ENCODE results near the gene ABLIM2.

ABLIM2 gene

DNA sequence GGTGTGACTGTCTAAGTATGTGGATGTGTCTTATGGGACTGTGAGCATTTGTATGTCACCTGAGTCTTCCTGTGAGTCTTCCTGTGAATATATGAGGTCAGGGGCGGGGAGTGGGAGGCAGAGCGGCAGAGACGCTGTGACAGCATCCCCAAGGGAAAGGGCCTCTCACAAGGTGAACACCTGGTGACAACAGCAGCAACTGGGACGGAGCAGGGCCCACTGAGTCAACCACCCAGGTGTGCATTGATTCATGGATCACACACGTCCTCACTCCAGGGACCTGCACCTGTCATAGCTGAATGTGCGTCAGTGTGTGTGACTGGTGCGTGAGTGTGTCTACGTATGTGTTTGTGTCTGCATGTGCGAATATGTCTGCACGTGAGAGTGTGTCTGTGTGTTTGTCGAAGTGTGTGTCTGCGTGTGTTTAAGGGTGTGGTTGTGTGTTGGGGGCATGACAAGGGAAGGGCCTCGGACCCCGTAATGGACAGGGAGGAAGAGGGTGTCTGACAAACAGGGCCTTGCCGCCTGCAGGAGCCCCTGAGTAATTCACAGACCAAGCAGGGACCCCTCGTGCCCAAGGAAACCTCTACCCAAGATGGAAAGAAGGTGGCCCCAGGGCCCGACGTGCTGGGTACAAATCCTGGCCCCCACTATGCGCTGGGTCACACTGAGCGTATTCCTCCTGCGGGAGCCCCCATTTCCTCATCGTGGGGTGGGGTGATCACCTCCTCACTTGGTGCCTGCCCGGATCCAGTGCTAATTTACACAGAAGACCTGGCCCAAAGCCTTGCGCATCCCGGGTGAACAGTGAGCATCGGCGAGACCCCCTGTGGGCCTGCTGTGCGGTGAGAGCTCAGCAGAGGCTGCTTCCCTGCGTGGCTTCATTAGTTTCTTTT is 76.7 kb downstream of the ABLIM2 start:
- peak; percentile 18 for DNase-seq

DNA sequence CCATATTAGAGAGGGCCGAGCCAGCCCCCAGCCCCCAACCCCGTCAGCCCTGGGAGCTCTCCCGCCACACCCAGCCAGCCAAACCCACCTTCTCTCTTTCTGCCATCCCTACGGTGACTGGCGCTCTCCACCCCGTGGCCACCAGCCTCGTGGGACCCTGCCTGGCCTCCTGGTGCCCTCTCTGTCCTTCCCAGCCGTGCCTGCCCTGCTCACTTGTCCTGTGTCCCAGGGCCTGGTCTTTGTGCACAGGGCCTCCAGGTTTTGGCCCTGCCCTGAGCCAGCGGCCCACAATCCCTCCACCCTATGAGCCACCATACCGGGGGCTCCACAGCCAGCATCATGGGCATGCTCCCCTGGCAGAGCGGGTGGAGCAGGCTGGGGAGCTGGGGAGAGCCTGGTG is 77.4 kb downstream of the ABLIM2 start:
- peak; percentile 16 for DNase-seq

DNA sequence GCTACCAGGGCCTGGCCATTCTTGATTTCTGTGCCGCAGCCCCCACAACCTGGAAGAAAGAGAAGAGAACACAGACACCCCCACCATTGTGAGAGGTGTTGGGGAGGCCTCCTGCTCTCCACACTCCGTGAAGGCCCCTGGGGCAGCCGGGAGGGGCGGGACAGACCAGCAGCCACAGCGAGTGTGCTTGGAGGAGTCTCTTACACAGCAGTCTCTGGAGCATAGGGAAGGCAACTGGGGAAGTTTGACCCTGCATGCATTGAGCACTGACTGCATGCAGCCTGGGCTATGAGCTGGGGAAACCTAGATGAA is 77.9 kb downstream of the ABLIM2 start:
- no peak for DNase-seq

DNA sequence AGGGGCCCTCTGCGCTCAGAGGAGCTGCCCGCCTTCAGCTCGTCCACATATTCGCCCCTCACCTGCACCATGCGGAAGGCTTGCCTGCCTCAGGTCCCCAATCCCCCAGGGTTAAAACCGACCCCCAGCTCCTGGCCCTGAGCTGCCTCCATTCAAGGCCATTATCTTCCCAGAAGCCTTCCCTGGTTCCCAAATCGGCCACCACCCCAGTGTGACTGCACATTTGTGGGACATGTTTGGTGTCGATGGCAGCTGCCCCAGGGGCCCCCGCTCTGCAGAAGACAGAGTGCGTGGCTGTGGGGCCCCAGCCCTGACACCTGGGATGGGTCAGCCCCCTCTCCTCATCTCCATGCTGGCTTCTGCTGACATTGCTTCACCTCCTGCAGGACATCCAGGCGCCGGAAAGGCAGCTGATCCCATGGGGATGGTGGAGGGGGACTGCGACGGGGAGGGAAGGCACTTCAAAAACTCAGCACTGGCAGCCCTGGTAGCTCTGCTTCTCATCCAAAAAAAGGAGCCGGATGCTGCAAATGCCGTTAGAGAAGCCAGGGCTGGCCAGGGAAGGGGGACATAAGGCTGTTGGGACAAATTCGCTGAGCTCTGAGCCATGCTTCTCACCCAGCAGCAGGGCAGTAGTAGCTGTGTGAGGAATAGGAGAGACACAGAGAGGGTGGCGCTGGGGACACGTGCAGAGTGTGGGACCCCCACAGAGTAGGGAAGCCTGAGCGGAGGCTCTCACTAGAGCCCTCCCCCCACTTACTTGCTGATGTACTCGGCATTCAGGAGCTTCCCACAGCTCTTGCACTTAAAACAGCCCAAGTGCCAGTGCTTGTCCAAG is 78.5 kb downstream of the ABLIM2 start:
- peak; percentile 29 for DNase-seq

DNA sequence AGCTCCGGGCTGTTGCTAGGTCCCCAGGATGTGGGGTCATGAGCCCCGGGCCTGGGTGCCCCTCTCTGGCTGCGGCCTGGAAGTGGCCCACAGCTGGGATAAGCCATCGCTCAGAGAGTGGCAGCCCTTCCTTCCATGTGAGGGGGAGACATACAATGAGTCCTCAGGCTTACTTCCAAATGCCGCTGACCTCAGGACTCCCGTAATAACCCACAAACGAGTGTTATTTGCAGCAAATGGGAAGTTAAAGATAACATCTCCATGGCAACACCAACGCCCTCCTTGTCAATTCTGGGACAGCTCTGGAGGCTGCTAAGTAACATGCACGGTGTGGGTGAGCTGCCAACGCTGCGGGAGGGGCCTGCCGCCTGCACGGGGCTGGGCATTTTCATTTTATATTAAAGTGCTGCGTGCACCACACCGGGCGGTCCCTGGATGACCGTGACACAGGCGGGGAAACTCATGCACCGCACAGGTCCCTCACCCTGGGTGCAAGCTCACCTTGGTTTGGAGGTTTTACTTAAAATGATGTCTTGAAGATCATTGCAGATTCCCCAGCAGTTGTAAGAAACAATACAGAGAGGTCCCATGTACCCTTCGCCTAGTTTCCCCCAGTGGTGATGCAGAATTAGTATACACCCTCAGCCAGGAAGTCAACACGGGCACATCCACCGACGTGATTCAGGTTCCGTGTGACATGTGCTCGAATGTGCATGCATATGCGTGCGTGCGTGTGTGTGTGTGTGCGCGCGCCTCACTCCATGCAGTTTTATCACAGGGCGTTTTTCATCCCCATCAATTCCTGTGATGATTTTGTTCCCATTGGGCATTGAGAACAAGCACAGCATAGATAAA is 79.4 kb downstream of the ABLIM2 start:
- peak; percentile 31 for DNase-seq

DNA sequence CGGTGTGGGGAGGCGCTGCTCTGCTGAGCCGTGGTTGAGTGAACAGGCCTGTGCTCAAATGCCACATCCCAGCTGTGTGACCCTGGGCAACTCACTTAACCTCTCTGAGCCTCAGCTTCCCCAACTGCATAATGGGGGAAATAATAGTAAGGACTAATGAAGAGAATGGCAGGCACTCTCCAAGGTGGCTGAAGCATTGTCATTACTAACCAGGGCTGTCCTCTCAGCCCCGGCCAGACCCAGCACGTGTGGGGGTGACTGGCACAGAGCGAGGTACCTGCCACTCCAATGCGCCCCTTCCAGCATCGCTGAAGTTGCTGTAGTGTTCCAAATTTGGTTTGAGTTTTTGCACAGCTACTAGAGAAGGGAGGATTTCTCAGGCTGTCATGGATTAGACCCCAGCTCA is 80.0 kb downstream of the ABLIM2 start:
- peak; percentile 12 for DNase-seq

DNA sequence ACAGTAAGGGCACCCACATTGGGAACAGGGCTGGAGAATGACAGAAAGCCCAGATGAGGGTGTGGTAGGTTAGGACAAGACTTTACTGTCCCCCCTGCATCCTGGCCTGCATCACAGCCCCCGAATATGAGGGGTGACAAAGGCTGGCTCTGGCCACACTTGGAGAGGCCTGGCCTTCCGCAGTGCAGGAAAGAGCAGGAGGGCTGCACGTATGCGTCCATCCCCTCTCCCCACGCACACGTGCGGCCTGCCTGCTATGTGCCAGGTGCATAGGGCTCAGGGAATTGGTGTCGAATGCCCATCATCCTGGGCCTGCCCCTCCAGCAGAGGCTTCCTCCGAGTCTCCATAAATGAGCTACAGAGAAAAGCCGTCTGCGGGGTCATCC is 80.5 kb downstream of the ABLIM2 start:
- DNase-seq, result peak; percentile 16

DNA sequence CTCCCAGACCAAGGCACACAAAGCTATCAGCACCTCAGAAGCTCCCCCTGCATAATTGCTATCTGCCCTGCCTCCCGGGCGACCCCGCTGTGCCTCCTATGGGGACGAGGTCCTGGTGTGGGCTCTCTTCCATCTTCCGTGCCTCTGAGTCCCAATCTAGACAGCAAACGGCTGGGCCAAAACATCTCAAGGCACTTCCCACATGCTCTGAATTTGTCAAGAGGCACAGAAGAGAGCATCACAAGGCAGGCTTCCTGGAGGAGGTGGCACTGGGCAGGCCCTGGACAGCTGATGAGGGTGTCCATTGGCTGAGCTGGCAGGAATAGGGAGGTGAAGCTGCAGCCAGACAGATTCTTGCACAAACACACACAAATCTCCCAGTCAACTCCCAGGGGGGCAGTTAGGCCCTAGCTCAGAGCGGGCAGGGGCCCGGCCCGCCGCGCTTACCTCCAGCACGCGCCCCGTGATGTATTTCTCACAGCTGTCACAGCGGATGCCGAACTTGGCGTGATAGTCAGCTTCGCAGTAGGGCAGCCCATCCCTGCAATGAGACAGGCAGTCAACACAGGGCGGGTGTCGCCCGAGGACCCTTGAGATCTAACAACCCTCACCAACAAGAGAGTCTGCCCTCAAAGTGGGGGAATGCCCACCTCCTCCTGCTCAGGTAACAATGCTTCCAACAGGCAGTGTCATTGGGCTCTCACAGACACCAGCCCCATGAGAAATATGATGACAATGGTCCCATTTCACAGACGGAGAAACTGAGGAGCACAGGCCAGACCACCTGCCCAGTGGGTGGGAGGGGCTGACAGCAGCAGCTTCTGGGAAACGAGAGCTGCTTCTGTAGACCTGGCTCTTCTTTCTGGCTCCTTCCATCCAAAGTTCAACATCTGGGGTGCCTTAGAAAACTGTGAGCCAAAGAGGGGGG is 81.2 kb downstream of the ABLIM2 start:
- DNase-seq, result peak; percentile 17

DNA sequence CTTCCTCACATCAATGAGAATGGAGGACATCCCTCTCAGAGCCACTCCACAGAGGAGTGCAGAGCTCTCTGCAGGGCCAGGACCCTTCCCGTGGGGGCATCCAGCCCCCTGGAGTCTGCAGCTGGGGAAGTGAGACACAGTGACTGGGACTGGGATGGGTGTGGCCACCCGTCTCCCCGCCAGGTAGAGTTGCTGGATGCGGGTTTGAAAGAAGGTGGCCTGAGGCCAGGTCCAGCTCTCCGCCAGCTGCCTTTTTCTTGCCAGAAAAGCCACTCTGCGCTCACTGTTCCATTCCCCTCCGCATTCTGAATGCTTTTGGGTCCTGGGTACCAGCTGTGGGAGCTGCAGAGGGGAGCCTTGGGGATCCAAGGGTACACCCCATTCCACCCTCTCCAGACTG is 82.6 kb downstream of the ABLIM2 start:
- no peak for DNase-seq

DNA sequence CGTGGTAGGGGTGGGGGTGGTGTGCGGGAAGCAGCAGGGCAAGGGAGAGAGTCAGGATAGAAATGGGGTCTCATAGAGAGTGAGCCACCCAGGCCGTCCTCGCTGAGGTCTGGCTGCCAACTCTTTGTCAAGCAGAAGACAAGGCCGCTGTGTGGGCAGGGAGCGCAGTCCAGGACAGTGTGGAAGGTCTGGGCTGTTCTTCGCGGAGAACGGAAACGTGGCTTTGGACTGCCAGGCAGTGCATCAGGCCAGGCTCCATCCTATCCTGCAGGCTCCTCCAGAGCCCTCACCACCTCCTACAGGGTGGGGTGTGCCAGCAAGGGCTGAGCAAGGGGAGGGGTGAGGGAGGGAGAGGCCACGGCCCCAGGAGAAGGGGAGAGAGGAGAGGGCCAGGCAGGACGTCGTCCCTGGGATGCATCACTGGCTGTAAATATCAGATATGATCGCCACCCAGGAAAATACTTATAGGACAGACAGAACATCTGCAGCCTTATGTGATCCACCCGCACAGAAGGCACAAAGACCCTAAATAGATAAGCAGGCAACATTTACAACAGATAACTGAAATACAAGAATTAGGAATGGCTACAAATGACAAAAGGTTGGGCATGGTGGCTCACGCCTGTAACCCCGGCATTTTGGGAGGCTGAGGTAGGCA is 85.3 kb downstream of the ABLIM2 start:
- peak; percentile 11 for DNase-seq

DNA sequence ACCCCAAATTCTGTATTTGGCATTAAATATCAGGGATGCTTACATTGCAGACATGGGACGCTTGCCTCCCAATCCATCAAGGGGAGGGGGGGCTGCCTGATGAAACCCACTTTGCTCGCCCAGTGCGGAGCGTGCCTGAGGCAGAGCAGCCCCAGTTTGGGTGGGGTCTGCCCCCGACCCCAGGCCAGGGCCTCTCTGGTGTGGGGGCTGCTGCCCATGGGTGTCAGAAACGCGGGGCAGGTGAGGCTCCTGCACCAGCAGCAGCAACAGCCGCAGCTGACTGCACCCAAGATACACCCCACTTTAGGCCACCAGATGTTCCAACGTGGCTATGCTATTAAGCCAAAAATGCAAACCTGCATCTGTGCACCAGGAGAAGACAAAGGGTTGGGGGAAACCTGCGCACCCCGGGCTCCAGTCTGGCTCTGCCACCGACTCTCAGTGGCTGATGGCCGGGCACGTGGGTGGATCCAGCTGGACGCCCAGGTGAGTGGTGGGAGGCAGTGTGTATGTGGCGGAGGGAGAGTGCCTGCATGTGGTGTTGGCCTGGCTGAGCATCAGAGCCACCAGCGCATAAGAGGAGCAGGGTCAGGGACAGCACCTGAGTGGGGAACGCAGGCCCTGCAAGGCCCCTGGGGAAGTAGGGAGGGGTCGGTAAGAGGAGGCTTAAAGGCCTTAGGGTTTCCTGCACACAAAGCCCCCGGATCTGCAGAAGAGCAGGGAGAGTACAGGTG is 86.2 kb downstream of the ABLIM2 start:
- no peak for DNase-seq

DNA sequence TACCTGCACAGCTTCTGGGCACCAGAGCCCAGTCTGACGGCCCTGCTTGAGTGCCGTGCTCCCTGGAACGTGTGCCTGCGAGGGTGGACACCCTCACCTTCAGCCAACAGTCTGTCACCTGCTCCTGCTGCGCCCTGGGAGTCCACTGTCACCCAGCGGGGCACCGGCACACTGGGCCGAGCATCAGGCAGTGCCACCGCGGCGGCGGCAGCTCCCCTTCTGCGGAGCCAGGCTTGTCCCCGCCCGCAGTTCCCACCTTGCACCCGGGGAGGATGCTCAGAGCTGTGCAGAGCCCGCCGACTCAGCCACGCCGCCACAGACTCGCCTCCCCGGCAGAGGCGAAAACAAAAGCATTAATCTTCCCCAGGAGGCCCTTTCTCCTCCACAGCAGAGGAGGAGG is 86.8 kb downstream of the ABLIM2 start:
- DNase-seq, result no peak

DNA sequence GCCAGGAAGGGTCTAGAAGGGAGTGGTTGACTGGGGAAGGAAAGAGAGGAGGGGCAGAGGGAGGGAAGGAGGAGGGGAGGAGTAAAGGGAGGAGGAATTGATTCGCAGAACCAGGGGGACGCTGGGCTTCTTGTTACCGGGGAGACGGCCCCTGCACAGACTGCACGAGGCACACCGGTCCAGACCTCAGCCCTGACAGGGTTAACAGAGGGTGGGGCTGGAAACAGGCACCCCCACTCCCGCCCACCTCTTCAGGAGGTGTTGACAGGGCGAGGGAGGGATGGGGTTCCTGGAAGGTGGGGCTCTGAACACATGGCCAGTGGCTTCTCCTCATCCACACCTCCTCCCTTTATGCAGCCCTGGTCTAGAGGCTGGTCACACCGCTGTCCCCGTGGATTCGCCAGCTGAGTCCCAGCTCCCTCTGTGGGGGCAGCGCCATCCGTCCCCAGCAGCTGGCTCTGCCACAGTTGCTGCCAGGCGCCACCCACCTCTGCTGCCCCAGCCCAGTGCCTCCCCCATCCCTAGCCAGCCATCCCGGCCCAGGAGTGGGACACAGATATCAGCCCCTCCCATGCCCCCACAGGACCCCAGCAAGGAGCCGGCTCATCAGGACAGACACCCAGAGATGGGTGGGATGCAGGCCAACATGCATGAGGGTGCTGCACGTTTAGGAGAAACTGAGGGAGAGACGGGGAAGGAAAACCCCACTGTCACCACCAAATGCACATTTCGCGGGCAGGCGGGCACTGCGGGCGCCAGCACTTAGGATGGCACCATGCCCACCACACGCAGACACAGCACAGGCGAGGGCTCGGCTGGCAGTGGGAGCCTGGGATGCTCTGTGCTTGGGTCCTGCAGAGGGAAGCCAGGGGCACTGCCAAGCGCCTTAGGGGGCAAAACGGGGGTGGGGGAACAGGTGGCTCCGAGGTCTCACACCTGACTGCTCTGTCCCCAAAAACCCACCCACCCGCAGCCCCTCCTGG is 87.6 kb downstream of the ABLIM2 start:
- DNase-seq, result no peak

DNA sequence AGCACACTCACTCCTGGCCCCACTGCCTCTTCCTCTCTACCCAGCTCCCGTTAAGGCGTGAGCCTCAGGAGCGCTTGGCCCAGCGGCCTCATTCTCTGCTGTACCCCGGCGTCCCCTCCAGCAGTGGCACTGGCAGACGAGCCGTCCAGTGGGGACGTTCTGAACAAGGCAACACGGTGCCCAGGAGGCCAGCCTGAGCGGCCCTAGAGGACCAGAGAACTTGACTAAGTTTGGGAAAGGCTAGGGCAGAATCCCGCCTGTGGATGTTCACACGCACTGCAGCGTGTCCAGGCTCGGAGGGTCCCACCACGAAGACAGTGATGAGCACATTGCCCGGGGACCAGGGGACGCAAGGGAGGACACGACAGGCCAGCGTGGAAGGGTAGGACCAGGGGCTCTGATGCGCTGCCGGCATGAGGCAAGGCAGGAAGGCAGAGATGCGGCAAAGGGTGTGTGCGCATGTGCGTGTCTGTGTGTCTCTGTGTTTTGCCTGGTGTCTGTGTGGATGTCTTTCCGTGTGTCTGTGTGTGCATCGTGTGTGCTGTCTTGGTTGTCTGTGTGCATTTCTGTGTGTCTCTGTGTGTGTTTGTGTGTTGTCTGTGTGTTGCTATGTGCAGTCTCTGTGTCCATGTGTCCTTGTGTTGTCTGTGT is 89.4 kb downstream of the ABLIM2 start:
- peak; percentile 23 for DNase-seq

DNA sequence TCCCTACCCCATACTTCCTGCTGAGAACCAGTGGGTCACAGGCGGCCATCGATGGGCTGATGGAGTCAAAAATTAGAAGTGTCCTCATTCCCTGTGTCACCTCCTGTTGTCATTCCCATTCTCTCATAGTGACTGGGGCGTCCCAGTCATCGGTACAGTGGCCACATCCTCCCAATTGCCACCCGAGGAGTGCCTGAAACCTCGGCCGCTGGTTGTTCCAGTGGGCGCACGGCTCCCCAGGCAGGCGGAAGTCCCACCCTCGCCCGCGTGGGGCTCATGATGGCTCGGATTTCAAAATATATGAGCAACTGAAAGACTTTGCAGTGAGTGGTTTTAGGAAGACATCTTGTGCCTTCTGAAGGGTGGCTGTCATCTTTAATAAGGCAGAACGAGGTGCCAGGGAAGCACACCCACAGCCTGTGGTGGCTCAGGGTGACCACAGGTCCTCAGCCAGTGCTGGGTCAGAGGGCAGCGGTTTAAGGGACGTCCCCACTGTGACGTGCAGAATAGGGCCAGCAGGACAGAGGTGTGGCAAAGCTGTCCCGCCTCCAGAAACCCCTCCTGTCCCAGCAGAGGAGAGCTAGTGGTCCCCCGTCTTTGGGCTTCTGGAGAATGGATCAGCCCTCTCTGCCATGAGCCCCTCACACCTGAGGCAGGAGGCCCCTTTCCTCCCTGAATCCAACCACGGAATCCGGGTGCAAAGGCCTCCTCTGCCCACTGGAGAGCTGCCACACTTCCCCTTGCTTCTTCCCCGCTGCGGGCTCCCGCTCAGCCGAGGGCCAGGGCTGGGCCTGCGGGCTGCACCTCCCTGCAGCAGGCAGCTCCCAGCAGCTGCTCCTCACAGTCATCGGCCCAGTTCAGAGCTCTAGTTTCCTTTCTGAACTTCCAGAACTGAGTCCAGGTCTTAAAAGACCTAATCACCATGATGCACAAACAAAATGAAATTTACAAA is 90.4 kb downstream of the ABLIM2 start:
- peak; percentile 42 for DNase-seq

DNA sequence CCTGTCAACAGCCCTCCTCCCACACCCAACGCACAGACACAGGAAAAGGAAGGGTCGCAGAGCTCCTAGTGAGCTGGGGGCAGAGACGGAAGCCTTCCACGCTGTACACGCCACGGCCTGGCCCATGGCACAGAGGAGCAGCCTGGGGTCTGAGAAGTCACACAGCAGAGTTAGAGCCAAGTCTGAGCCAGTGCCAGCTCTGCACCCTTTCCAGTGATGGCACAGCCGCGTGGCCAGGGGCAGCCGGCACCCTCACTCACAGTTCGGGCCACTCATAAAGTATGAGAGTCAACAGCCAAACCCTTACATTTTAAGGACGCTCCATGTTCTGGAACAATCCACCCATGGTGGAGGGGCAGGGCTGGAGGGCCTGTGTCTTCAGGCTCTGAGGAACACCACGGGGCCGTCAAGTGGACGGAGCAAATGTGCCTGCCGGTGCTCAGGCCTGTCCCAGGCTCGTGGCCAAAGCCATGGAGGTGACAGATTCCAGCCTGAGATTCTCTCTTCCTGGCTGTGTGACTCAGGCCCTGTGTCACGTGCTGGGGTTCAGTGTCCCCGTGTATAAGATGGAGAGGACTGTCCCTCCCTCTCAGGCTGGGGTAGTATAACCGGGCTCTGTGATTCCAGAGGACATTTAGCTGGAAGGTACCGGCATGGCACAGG is 91.2 kb downstream of the ABLIM2 start:
- peak; percentile 19 for DNase-seq

DNA sequence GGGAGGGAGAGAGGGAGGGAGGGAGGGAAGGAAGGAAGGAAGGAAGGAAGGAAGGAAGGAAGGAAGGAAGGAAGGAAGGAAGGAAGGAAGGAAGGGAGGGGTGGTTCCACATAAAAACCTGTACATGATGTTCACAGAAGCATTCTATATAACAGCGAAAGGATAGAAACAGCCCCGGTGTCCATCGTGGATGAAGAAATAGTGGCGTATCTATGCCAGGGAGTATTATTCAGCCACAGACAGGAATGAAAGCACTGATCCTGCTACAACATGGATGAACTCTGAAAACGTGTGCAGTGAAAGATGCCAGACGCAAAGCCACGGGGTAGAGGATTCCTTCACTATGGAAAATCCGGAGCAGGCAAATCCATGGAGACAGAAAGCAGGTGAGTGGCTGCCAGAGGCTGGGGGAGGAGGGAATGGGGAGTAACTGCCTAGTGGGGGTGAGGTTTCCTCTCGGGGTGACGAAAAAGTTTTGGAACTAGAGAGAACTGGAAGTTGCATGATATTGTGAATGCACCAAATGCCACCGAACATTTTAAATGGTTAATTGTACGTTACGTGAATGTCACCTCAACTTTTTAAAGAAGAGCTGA is 92.2 kb downstream of the ABLIM2 start:
- no peak for DNase-seq

All from left hindlimb (tissue), 1 donor.